Measurements from ENCODE around the gene DAB2IP. TPM values are rescaled to one million over a fixed set of nuclear protein-coding genes. Genes with fewer than 3 reads are reported as not detected.

DAB2IP gene
- total and polyA plus RNA-seq, 2 experiments from 2014 or later = 8.9 to 42.8 TPM

DNA sequence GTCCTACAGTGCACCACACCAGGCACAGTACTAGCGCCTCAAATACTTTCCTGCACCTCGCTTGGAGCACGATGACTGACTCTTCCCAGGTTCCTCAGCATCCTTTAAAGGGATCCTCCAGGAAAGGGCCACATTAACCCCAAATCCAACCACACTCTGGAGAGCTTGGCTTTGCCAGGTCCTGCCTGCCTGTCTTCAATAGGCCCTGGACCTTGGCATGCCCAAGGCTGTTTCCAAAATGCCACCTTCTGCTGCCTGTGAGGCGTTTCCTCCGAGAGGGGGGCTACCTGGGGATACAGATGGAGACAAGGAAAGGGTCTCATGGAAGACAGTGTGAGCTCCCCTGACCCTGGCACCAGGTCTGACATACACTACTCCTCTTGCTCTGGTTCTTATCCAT is 169.9 kb downstream of the DAB2IP start:
- Mint-ChIP-seq H3K4me1 (peaks cover 53% of the 10 kb centered on the region), H3K4me3 (no peak overlapping the region)
- DNase-seq (ENCODE audit: low spot score) = no peak

More for the DNA sequence above, 169.9 kb downstream of the DAB2IP start:
- Histone ChIP-seq H3F3A (replicated peaks; ENCODE audit: low read depth) (peaks cover 19% of the 10 kb centered on the region; the same call in 1 of the 2 replicates), H3K4me2 (no peak overlapping the region), H3K27me3 (ENCODE audit: insufficient read depth) (no peaks in the 10 kb centered on the region; the same call in 1 of the 2 replicates), H2AFZ (peak overlapping the region; percentile 47; the same call in 1 of the 2 replicates), H3K9me2 (ENCODE audit: insufficient read depth) (no peaks in the 10 kb centered on the region), H3K36me3 (ENCODE audit: insufficient read depth) (no peaks in the 10 kb centered on the region), H3K79me2 (replicated peaks; ENCODE audit: insufficient read depth) (no peaks in the 10 kb centered on the region), H3K27ac (ENCODE audit: low read depth) (no peak overlapping the region), H3K4me1 (ENCODE audit: insufficient read depth) (peaks cover 30% of the 10 kb centered on the region), H4K20me1 (replicated peaks; ENCODE audit: insufficient read depth) (no peaks in the 10 kb centered on the region), H3K4me3 (no peak overlapping the region)
- Mint-ChIP-seq H3K36me3 (ENCODE audit: low read depth) (no peaks in the 10 kb centered on the region), H3K27me3 (ENCODE audit: insufficient read depth, low read depth, poor library complexity) (peaks cover 24% of the 10 kb centered on the region), H3K27ac (peak overlapping the region; percentile 56; the same call in 1 of the 2 replicates), H3K9me3 (no peaks in the 10 kb centered on the region)
- ATAC-seq = no peak
- TF ChIP-seq JUNB (IDR thresholded peaks at IDR 0.05; ENCODE audit: unreplicated experiment) = no peak
- TF ChIP-seq, protein P1, sequence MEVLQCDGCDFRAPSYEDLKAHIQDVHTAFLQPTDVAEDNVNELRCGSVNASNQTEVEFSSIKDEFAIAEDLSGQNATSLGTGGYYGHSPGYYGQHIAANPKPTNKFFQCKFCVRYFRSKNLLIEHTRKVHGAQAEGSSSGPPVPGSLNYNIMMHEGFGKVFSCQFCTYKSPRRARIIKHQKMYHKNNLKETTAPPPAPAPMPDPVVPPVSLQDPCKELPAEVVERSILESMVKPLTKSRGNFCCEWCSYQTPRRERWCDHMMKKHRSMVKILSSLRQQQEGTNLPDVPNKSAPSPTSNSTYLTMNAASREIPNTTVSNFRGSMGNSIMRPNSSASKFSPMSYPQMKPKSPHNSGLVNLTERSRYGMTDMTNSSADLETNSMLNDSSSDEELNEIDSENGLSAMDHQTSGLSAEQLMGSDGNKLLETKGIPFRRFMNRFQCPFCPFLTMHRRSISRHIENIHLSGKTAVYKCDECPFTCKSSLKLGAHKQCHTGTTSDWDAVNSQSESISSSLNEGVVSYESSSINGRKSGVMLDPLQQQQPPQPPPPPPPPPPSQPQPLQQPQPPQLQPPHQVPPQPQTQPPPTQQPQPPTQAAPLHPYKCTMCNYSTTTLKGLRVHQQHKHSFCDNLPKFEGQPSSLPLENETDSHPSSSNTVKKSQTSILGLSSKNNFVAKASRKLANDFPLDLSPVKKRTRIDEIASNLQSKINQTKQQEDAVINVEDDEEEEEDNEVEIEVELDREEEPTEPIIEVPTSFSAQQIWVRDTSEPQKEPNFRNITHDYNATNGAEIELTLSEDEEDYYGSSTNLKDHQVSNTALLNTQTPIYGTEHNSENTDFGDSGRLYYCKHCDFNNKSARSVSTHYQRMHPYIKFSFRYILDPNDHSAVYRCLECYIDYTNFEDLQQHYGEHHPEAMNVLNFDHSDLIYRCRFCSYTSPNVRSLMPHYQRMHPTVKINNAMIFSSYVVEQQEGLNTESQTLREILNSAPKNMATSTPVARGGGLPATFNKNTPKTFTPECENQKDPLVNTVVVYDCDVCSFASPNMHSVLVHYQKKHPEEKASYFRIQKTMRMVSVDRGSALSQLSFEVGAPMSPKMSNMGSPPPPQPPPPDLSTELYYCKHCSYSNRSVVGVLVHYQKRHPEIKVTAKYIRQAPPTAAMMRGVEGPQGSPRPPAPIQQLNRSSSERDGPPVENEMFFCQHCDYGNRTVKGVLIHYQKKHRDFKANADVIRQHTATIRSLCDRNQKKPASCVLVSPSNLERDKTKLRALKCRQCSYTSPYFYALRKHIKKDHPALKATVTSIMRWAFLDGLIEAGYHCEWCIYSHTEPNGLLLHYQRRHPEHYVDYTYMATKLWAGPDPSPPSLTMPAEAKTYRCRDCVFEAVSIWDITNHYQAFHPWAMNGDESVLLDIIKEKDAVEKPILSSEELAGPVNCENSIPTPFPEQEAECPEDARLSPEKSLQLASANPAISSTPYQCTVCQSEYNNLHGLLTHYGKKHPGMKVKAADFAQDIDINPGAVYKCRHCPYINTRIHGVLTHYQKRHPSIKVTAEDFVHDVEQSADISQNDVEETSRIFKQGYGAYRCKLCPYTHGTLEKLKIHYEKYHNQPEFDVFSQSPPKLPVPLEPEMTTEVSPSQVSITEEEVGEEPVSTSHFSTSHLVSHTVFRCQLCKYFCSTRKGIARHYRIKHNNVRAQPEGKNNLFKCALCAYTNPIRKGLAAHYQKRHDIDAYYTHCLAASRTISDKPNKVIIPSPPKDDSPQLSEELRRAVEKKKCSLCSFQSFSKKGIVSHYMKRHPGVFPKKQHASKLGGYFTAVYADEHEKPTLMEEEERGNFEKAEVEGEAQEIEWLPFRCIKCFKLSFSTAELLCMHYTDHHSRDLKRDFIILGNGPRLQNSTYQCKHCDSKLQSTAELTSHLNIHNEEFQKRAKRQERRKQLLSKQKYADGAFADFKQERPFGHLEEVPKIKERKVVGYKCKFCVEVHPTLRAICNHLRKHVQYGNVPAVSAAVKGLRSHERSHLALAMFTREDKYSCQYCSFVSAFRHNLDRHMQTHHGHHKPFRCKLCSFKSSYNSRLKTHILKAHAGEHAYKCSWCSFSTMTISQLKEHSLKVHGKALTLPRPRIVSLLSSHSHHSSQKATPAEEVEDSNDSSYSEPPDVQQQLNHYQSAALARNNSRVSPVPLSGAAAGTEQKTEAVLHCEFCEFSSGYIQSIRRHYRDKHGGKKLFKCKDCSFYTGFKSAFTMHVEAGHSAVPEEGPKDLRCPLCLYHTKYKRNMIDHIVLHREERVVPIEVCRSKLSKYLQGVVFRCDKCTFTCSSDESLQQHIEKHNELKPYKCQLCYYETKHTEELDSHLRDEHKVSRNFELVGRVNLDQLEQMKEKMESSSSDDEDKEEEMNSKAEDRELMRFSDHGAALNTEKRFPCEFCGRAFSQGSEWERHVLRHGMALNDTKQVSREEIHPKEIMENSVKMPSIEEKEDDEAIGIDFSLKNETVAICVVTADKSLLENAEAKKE (CRISPR knock-in tag; IDR thresholded peaks at IDR 0.05) = no peak
- no peak for TF ChIP-seq CREB1 (CRISPR knock-in tag; IDR thresholded peaks at IDR 0.05; ENCODE audit: low read depth)
- TF ChIP-seq POLR2AphosphoS5 (IDR thresholded peaks at IDR 0.05; ENCODE audit: low read depth) = no peak
- TF ChIP-seq, protein P2, sequence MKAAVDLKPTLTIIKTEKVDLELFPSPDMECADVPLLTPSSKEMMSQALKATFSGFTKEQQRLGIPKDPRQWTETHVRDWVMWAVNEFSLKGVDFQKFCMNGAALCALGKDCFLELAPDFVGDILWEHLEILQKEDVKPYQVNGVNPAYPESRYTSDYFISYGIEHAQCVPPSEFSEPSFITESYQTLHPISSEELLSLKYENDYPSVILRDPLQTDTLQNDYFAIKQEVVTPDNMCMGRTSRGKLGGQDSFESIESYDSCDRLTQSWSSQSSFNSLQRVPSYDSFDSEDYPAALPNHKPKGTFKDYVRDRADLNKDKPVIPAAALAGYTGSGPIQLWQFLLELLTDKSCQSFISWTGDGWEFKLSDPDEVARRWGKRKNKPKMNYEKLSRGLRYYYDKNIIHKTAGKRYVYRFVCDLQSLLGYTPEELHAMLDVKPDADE (IDR thresholded peaks at IDR 0.05) = no peak
- TF ChIP-seq, protein P3, sequence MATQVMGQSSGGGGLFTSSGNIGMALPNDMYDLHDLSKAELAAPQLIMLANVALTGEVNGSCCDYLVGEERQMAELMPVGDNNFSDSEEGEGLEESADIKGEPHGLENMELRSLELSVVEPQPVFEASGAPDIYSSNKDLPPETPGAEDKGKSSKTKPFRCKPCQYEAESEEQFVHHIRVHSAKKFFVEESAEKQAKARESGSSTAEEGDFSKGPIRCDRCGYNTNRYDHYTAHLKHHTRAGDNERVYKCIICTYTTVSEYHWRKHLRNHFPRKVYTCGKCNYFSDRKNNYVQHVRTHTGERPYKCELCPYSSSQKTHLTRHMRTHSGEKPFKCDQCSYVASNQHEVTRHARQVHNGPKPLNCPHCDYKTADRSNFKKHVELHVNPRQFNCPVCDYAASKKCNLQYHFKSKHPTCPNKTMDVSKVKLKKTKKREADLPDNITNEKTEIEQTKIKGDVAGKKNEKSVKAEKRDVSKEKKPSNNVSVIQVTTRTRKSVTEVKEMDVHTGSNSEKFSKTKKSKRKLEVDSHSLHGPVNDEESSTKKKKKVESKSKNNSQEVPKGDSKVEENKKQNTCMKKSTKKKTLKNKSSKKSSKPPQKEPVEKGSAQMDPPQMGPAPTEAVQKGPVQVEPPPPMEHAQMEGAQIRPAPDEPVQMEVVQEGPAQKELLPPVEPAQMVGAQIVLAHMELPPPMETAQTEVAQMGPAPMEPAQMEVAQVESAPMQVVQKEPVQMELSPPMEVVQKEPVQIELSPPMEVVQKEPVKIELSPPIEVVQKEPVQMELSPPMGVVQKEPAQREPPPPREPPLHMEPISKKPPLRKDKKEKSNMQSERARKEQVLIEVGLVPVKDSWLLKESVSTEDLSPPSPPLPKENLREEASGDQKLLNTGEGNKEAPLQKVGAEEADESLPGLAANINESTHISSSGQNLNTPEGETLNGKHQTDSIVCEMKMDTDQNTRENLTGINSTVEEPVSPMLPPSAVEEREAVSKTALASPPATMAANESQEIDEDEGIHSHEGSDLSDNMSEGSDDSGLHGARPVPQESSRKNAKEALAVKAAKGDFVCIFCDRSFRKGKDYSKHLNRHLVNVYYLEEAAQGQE (IDR thresholded peaks at IDR 0.05; ENCODE audit: unreplicated experiment) = no peak
- TF ChIP-seq ZNF331 (CRISPR knock-in tag; IDR thresholded peaks at IDR 0.05; ENCODE audit: low read depth) = no peak
- TF ChIP-seq EZH2phosphoT487 (IDR thresholded peaks at IDR 0.05; ENCODE audit: unreplicated experiment) = no peak
- no peak for TF ChIP-seq EZH2 (IDR thresholded peaks at IDR 0.05; ENCODE audit: low read depth, unreplicated experiment)
- TF ChIP-seq, protein P4, sequence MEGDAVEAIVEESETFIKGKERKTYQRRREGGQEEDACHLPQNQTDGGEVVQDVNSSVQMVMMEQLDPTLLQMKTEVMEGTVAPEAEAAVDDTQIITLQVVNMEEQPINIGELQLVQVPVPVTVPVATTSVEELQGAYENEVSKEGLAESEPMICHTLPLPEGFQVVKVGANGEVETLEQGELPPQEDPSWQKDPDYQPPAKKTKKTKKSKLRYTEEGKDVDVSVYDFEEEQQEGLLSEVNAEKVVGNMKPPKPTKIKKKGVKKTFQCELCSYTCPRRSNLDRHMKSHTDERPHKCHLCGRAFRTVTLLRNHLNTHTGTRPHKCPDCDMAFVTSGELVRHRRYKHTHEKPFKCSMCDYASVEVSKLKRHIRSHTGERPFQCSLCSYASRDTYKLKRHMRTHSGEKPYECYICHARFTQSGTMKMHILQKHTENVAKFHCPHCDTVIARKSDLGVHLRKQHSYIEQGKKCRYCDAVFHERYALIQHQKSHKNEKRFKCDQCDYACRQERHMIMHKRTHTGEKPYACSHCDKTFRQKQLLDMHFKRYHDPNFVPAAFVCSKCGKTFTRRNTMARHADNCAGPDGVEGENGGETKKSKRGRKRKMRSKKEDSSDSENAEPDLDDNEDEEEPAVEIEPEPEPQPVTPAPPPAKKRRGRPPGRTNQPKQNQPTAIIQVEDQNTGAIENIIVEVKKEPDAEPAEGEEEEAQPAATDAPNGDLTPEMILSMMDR (conservative IDR thresholded peaks at IDR 0.05; ENCODE audit: low read depth in 2 of 2) = no peak
- TF ChIP-seq ZNF114 (CRISPR knock-in tag; IDR thresholded peaks at IDR 0.05) = no peak
- no peak for TF ChIP-seq NANOG (IDR thresholded peaks at IDR 0.05; ENCODE audit: borderline replicate concordance)
- TF ChIP-seq STAT1 (IDR thresholded peaks at IDR 0.05; ENCODE audit: unreplicated experiment) = no peak

Measured in GM23338 (cell line).